ENCODE measurements around the gene SYNDIG1.

Gene SYNDIG1

DNA sequence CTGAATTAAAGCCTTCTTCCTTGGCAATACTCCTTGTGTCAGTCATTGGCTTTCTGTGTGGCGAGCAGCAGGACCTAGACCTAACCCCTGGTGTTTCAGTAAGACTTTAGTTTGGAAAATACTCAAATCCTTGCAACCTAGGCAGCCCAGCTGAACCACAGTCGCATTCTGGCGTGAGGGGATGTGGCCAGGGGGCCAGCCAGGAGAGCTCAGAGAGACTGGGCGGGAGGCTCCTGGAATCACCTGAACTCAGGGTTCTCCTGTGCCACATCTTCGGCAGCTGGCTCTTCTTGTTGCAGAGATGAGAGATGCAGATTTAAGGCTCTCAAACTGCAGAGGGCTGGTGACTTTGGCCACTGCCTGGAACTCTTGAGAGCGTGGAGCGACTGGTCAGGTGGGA is 102.7 kb downstream of the SYNDIG1 start:
- Histone ChIP-seq H3K9me3 (ENCODE audit: control insufficient read depth, insufficient read depth, low read length) (no peaks in the 10 kb centered on the region), H3K36me3 (ENCODE audit: control insufficient read depth, insufficient read depth, low read length) (no peaks in the 10 kb centered on the region), H3K27ac (ENCODE audit: low read depth, low read length) (no peak overlapping the region), H3K4me1 (ENCODE audit: control insufficient read depth, insufficient read depth, low read length) (no peaks in the 10 kb centered on the region), H3K4me3 (ENCODE audit: low read depth, low read length) (no peak overlapping the region), H3K9ac (ENCODE audit: low read depth, low read length) (no peak overlapping the region), H3K27me3 (ENCODE audit: control insufficient read depth, insufficient read depth, low read length) (no peaks in the 10 kb centered on the region)

- H3K9ac ChIP-seq (ENCODE audit: low read depth, low read length), result no peak overlapping the region
Observed at GRCh38 chr20:24572862-24573261, 103.4 kb downstream of the SYNDIG1 start.

GRCh38 chr20:24573557-24573956 is 104.1 kb downstream of the SYNDIG1 start:
- no peaks in the 10 kb centered on the region for H3K36me3 ChIP-seq (ENCODE audit: control insufficient read depth, insufficient read depth, low read length)
- no peak overlapping the region for H3K9ac ChIP-seq (ENCODE audit: low read depth, low read length)
- no peaks in the 10 kb centered on the region for H3K9me3 ChIP-seq (ENCODE audit: control insufficient read depth, insufficient read depth, low read length)
- H3K4me1 ChIP-seq (ENCODE audit: control insufficient read depth, insufficient read depth, low read length), result no peaks in the 10 kb centered on the region
- no peak overlapping the region for H3K27ac ChIP-seq (ENCODE audit: low read depth, low read length)
- H3K4me3 ChIP-seq (ENCODE audit: low read depth, low read length), result no peak overlapping the region
- no peaks in the 10 kb centered on the region for H3K27me3 ChIP-seq (ENCODE audit: control insufficient read depth, insufficient read depth, low read length)

More at GRCh38 chr20:24572862-24573261, 103.4 kb downstream of the SYNDIG1 start:
- Histone ChIP-seq H3K27me3 (ENCODE audit: control insufficient read depth, insufficient read depth, low read length) (no peaks in the 10 kb centered on the region), H3K27ac (ENCODE audit: low read depth, low read length) (no peak overlapping the region), H3K9me3 (ENCODE audit: control insufficient read depth, insufficient read depth, low read length) (no peaks in the 10 kb centered on the region), H3K4me3 (ENCODE audit: low read depth, low read length) (no peak overlapping the region), H3K4me1 (ENCODE audit: control insufficient read depth, insufficient read depth, low read length) (no peaks in the 10 kb centered on the region), H3K36me3 (ENCODE audit: control insufficient read depth, insufficient read depth, low read length) (no peaks in the 10 kb centered on the region)

DNA sequence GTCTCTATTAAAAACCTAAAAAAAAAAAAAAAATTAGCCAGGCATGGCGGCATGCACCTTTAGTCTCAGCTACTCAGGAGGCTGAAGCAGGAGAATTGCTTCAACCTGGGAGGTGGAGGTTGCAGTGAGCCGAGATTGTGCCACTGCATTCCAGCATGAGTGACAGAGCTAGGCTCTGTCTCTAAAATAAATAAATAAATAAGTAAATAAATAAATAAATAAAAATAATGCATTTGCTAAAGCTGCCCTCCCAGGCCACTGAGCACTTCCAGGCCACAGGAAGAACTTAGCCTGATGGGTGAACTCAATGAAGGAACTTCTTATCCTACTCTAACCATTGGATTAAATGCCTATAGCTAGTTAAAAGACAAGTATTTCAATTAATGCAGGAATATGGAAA is 104.9 kb downstream of the SYNDIG1 start:
- no peak overlapping the region for H3K9ac ChIP-seq (ENCODE audit: low read depth, low read length)
- H3K36me3 ChIP-seq (ENCODE audit: control insufficient read depth, insufficient read depth, low read length), result no peaks in the 10 kb centered on the region
- no peaks in the 10 kb centered on the region for H3K9me3 ChIP-seq (ENCODE audit: control insufficient read depth, insufficient read depth, low read length)
- no peaks in the 10 kb centered on the region for H3K4me1 ChIP-seq (ENCODE audit: control insufficient read depth, insufficient read depth, low read length)
- H3K4me3 ChIP-seq (ENCODE audit: low read depth, low read length), result no peak overlapping the region
- H3K27ac ChIP-seq (ENCODE audit: low read depth, low read length), result no peak overlapping the region
- H3K27me3 ChIP-seq (ENCODE audit: control insufficient read depth, insufficient read depth, low read length), result no peaks in the 10 kb centered on the region

DNA sequence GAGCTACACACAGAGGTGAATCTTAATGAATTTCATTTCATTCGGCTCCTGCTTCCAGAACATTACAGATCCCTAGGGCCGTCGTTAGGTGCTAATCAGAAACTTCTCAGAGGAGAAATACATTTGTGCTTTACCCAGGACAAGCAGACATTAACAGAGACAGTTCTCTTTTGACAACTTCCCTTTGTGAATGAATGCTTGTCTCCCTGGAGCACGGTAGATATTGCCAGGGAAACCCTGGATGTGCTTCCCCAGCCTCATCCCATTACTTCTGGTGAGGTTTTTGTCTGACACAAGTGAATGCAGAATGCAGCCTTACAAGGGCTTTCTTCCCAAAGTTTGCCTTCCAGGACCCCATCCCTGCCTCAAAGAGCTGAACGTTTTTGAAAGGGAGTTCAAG is 105.4 kb downstream of the SYNDIG1 start:
- H3K27ac ChIP-seq (ENCODE audit: low read depth, low read length), result no peak overlapping the region
- no peaks in the 10 kb centered on the region for H3K27me3 ChIP-seq (ENCODE audit: control insufficient read depth, insufficient read depth, low read length)
- no peak overlapping the region for H3K4me3 ChIP-seq (ENCODE audit: low read depth, low read length)
- no peak overlapping the region for H3K9ac ChIP-seq (ENCODE audit: low read depth, low read length)
- H3K9me3 ChIP-seq (ENCODE audit: control insufficient read depth, insufficient read depth, low read length), result no peaks in the 10 kb centered on the region
- no peaks in the 10 kb centered on the region for H3K4me1 ChIP-seq (ENCODE audit: control insufficient read depth, insufficient read depth, low read length)
- H3K36me3 ChIP-seq (ENCODE audit: control insufficient read depth, insufficient read depth, low read length), result no peaks in the 10 kb centered on the region

- no peaks in the 10 kb centered on the region for H3K4me1 ChIP-seq (ENCODE audit: control insufficient read depth, insufficient read depth, low read length)
- H3K9me3 ChIP-seq (ENCODE audit: control insufficient read depth, insufficient read depth, low read length), result no peaks in the 10 kb centered on the region
- H3K4me3 ChIP-seq (ENCODE audit: low read depth, low read length), result no peak overlapping the region
- no peaks in the 10 kb centered on the region for H3K27me3 ChIP-seq (ENCODE audit: control insufficient read depth, insufficient read depth, low read length)
- no peak overlapping the region for H3K27ac ChIP-seq (ENCODE audit: low read depth, low read length)
- H3K36me3 ChIP-seq (ENCODE audit: control insufficient read depth, insufficient read depth, low read length), result no peaks in the 10 kb centered on the region
- H3K9ac ChIP-seq (ENCODE audit: low read depth, low read length), result no peak overlapping the region
Observed at GRCh38 chr20:24575811-24576210, 106.4 kb downstream of the SYNDIG1 start.

DNA sequence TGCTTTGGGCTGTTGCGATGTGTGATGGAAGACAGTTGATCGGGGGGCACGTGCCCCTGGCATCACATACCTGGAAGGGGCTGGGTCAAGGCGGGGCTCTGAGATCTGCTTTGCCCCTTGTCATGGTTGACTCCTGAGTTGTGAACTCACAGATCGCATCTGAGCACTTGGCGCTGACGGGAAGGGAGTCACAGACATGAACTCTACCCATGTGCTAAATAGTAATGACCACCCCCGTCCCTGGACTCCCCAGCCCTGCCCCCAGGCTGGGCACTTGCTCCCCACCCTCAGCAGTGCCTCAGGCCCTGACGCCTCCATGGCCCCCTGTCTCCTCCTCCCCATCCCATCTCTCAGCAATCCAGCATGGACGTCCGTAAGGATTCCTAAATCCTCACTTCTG is 107.0 kb downstream of the SYNDIG1 start:
- H3K4me1 ChIP-seq (ENCODE audit: control insufficient read depth, insufficient read depth, low read length), result no peaks in the 10 kb centered on the region
- H3K27me3 ChIP-seq (ENCODE audit: control insufficient read depth, insufficient read depth, low read length), result no peaks in the 10 kb centered on the region
- no peak overlapping the region for H3K9ac ChIP-seq (ENCODE audit: low read depth, low read length)
- H3K36me3 ChIP-seq (ENCODE audit: control insufficient read depth, insufficient read depth, low read length), result no peaks in the 10 kb centered on the region
- H3K9me3 ChIP-seq (ENCODE audit: control insufficient read depth, insufficient read depth, low read length), result no peaks in the 10 kb centered on the region
- no peak overlapping the region for H3K4me3 ChIP-seq (ENCODE audit: low read depth, low read length)
- H3K27ac ChIP-seq (ENCODE audit: low read depth, low read length), result no peak overlapping the region

DNA sequence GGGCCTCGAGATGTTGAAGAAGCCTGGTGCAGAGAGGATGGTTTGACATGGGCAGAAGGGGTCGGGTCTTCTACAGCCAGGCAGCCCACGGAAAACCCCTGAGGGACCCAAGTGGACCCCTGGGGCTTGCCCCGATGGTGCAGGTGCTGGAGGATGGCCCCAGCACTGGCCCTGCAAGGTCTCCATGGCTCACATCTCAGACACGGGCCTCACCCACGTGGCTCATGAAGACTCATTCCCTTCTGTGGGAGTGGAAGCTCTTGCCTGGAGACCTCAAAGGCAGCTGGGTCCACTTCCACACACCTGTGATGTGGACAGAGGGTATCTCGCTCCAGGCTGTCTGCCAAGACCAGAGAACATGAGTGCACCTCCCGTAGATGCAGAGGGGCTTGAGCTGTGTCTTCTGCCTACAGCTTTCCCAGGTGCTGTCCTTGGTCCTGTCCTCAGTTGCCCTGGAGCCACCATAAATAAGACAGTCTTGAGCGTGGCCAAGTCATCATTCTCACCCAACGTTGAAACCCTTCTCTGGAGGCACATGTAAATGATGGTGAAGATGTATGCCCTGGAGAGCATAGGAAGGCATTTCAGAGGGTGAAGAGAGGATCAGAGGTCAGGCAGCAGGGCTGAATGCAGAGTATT is 108.0 kb downstream of the SYNDIG1 start:
- Histone ChIP-seq H3K4me1 (ENCODE audit: control insufficient read depth, insufficient read depth, low read length) (no peaks in the 10 kb centered on the region), H3K27me3 (ENCODE audit: control insufficient read depth, insufficient read depth, low read length) (no peaks in the 10 kb centered on the region)

DNA sequence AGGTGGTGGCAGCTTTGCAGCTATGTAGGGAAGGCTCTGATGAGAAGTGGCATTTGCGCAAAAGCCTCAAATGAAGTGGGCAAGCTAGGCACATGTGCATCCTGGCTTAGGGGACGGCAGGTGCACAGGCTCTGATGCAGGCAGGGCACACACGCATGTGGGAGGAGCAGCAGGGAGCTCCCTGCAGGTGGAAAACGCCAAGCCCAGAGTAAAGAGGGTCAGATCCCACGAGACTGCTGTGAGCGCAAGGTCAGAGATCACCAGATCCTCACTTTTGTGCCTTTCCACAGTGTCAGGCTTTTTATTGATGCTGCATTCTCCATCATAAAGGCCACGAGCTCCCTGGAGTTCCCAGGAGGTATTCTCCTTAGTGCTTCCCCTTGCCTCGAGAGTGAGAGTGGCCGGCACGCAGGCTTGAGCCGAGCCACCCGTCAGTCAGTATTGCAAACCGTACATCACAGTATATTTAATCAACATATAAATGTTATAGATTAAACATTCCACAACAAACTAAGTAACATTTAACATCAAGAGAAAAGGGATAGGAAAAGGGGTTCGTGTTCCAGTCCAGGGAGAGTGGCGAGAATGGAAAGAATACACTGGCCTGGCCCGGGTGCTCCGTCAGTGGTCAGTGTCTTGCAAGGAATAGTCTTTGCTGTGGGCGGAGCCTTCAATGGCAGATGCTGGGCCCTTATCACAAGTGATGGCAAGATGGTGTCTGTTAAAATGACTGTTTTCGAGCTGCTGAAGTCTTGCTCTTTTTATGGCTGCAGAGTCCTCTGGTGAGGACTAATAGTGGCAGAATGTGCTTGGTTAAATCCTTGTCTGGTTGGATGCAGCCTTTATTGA is 109.4 kb downstream of the SYNDIG1 start:
- Histone ChIP-seq H3K4me1 (ENCODE audit: control insufficient read depth, insufficient read depth, low read length) (no peaks in the 10 kb centered on the region), H3K36me3 (ENCODE audit: control insufficient read depth, insufficient read depth, low read length) (no peaks in the 10 kb centered on the region), H3K4me3 (ENCODE audit: low read depth, low read length) (no peak overlapping the region), H3K27me3 (ENCODE audit: control insufficient read depth, insufficient read depth, low read length) (no peaks in the 10 kb centered on the region), H3K9me3 (ENCODE audit: control insufficient read depth, insufficient read depth, low read length) (no peaks in the 10 kb centered on the region), H3K27ac (ENCODE audit: low read depth, low read length) (no peak overlapping the region), H3K9ac (ENCODE audit: low read depth, low read length) (no peak overlapping the region)

More for the DNA sequence above, 108.0 kb downstream of the SYNDIG1 start:
- Histone ChIP-seq H3K4me3 (ENCODE audit: low read depth, low read length) (no peak overlapping the region), H3K9ac (ENCODE audit: low read depth, low read length) (no peak overlapping the region), H3K36me3 (ENCODE audit: control insufficient read depth, insufficient read depth, low read length) (no peaks in the 10 kb centered on the region), H3K27ac (ENCODE audit: low read depth, low read length) (no peak overlapping the region), H3K9me3 (ENCODE audit: control insufficient read depth, insufficient read depth, low read length) (no peaks in the 10 kb centered on the region)

GRCh38 chr20:24579475-24579874 is 110.0 kb downstream of the SYNDIG1 start:
- Histone ChIP-seq H3K27me3 (ENCODE audit: control insufficient read depth, insufficient read depth, low read length) (no peaks in the 10 kb centered on the region), H3K9me3 (ENCODE audit: control insufficient read depth, insufficient read depth, low read length) (no peaks in the 10 kb centered on the region), H3K9ac (ENCODE audit: low read depth, low read length) (no peak overlapping the region), H3K4me1 (ENCODE audit: control insufficient read depth, insufficient read depth, low read length) (no peaks in the 10 kb centered on the region), H3K4me3 (ENCODE audit: low read depth, low read length) (no peak overlapping the region), H3K36me3 (ENCODE audit: control insufficient read depth, insufficient read depth, low read length) (no peaks in the 10 kb centered on the region), H3K27ac (ENCODE audit: low read depth, low read length) (no peak overlapping the region)

DNA sequence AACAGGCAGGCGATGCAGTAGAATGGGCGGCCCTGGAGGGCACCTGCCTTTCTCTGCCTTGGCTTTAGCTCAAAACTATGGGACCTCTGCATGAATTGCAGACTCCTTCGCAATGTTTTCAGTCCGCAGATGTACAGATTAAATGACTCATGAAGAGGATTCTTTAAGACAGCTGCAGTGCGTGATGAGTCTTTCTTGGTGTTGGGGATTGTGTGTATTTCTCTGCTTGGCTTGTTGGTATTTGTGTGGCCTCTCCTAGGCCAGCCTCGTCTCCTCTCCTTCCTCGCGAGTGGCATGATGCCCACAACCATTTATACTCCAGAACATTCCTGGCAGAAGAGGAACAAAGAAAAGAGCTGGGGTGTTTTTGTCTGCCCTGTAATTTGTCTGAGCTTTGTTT is 110.6 kb downstream of the SYNDIG1 start:
- no peaks in the 10 kb centered on the region for H3K4me1 ChIP-seq (ENCODE audit: control insufficient read depth, insufficient read depth, low read length)
- no peak overlapping the region for H3K9ac ChIP-seq (ENCODE audit: low read depth, low read length)
- H3K9me3 ChIP-seq (ENCODE audit: control insufficient read depth, insufficient read depth, low read length), result no peaks in the 10 kb centered on the region
- H3K27ac ChIP-seq (ENCODE audit: low read depth, low read length), result no peak overlapping the region
- H3K36me3 ChIP-seq (ENCODE audit: control insufficient read depth, insufficient read depth, low read length), result no peaks in the 10 kb centered on the region
- H3K27me3 ChIP-seq (ENCODE audit: control insufficient read depth, insufficient read depth, low read length), result no peaks in the 10 kb centered on the region
- H3K4me3 ChIP-seq (ENCODE audit: low read depth, low read length), result no peak overlapping the region
